ENCODE data around the gene RAPH1. TPM values are rescaled to one million over a fixed set of nuclear protein-coding genes. Genes with fewer than 3 reads are reported as not detected.
A peak's percentile ranks its signal among the peaks of the same experiment; 100 is the strongest.

RAPH1 gene, protein sequence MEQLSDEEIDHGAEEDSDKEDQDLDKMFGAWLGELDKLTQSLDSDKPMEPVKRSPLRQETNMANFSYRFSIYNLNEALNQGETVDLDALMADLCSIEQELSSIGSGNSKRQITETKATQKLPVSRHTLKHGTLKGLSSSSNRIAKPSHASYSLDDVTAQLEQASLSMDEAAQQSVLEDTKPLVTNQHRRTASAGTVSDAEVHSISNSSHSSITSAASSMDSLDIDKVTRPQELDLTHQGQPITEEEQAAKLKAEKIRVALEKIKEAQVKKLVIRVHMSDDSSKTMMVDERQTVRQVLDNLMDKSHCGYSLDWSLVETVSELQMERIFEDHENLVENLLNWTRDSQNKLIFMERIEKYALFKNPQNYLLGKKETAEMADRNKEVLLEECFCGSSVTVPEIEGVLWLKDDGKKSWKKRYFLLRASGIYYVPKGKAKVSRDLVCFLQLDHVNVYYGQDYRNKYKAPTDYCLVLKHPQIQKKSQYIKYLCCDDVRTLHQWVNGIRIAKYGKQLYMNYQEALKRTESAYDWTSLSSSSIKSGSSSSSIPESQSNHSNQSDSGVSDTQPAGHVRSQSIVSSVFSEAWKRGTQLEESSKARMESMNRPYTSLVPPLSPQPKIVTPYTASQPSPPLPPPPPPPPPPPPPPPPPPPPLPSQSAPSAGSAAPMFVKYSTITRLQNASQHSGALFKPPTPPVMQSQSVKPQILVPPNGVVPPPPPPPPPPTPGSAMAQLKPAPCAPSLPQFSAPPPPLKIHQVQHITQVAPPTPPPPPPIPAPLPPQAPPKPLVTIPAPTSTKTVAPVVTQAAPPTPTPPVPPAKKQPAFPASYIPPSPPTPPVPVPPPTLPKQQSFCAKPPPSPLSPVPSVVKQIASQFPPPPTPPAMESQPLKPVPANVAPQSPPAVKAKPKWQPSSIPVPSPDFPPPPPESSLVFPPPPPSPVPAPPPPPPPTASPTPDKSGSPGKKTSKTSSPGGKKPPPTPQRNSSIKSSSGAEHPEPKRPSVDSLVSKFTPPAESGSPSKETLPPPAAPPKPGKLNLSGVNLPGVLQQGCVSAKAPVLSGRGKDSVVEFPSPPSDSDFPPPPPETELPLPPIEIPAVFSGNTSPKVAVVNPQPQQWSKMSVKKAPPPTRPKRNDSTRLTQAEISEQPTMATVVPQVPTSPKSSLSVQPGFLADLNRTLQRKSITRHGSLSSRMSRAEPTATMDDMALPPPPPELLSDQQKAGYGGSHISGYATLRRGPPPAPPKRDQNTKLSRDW
- polyA plus RNA-seq (13.9 and 17.9 TPM in 2 replicates), polyA minus RNA-seq (54.5 and 79.4 TPM in 2 replicates)

DNA sequence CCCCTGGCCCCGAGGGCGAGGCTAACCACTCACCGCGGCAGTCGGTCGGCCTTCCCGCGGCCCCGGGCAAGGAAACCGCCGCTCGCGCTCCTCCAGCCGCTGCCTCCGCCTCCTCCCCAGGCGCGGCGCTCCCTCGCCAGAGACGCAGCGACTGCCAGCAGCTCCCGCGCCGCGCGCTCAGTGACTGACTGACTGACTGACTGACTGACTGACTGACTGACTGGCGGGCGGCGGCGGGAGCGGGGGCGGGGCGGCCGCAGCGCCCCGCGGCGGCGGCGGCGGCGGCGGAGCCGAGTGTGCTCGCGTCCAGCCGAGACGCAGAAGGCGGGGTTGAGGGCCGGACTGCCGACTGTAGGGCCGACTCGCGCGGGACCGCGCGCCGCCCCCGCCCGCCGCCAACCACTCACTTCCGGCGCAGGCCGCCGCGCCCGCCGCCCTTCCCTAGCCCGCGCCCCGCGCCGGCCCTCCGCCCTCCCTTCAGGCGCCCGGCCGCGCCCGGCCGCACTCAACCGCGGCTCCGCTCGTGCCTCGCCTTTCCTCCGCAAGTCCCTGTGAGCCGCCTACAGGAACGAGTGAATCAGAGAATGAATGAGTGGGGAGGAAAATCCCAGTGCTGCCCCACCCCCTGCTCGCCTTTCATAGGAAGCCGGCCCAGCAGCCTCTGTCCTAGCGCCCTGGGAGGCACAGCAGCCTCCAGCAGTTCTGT is at the start of gene RAPH1:
Gene RAPH1, minus strand, starts transcription at position 224 of the 706 bp plus-strand sequence. CDS start 39,948 bp downstream, outside the sequence.
- Histone ChIP-seq H3K9me2 (ENCODE audit: insufficient read depth, low read length) (no peaks in the 10 kb centered on the region), H3K36me3 (ENCODE audit: insufficient read depth, low read length) (no peaks in the 10 kb centered on the region), H3K27me3 (ENCODE audit: insufficient read depth, low read depth, low read length) (no peaks in the 10 kb centered on the region), H3K27ac (ENCODE audit: low read length) (peak within 1 kb of the TSS; percentile 89), H3K4me3 (ENCODE audit: low read length) (peak within 1 kb of the TSS; percentile 96), H2AFZ (ENCODE audit: low read depth, low read length) (peak within 1 kb of the TSS; percentile 79), H3K9ac (ENCODE audit: low read length) (peak within 1 kb of the TSS; percentile 95), H3F3A (ENCODE audit: insufficient read depth, low read length, poor library complexity, severe bottlenecking) (peaks cover 4% of the 10 kb centered on the region), H3K9me3 (ENCODE audit: low read length) (no peaks in the 10 kb centered on the region), H3K79me2 (replicated peaks; ENCODE audit: insufficient read depth, low read length) (peaks cover 33% of the 10 kb centered on the region), H3K4me2 (ENCODE audit: low read length) (peak within 1 kb of the TSS; percentile 79), H4K20me1 (ENCODE audit: insufficient read depth) (peaks cover 7% of the 10 kb centered on the region)
- TF ChIP-seq RAD21 (conservative IDR thresholded peaks at IDR 0.05) (peak; percentile 6), POLR2AphosphoS5 (IDR thresholded peaks at IDR 0.05) (peak; percentile 64), EP300 (conservative IDR thresholded peaks at IDR 0.05; ENCODE audit: poor library complexity, severe bottlenecking) (peak; percentile 73), TAF1 (IDR thresholded peaks at IDR 0.05; ENCODE audit: low read depth) (peak; percentile 61), MXI1 (conservative IDR thresholded peaks at IDR 0.05; ENCODE audit: poor library complexity, severe bottlenecking) (peak; percentile 39), SMC3 (conservative IDR thresholded peaks at IDR 0.05; ENCODE audit: poor library complexity) (peak; percentile 24), EZH2 (IDR thresholded peaks at IDR 0.05; ENCODE audit: borderline replicate concordance, insufficient read depth, low read length, poor library complexity, severe bottlenecking) (no peak)
- TF ChIP-seq, protein P1, sequence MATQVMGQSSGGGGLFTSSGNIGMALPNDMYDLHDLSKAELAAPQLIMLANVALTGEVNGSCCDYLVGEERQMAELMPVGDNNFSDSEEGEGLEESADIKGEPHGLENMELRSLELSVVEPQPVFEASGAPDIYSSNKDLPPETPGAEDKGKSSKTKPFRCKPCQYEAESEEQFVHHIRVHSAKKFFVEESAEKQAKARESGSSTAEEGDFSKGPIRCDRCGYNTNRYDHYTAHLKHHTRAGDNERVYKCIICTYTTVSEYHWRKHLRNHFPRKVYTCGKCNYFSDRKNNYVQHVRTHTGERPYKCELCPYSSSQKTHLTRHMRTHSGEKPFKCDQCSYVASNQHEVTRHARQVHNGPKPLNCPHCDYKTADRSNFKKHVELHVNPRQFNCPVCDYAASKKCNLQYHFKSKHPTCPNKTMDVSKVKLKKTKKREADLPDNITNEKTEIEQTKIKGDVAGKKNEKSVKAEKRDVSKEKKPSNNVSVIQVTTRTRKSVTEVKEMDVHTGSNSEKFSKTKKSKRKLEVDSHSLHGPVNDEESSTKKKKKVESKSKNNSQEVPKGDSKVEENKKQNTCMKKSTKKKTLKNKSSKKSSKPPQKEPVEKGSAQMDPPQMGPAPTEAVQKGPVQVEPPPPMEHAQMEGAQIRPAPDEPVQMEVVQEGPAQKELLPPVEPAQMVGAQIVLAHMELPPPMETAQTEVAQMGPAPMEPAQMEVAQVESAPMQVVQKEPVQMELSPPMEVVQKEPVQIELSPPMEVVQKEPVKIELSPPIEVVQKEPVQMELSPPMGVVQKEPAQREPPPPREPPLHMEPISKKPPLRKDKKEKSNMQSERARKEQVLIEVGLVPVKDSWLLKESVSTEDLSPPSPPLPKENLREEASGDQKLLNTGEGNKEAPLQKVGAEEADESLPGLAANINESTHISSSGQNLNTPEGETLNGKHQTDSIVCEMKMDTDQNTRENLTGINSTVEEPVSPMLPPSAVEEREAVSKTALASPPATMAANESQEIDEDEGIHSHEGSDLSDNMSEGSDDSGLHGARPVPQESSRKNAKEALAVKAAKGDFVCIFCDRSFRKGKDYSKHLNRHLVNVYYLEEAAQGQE (IDR thresholded peaks at IDR 0.05; ENCODE audit: borderline replicate concordance): peak; percentile 43
- TF ChIP-seq, protein P2, sequence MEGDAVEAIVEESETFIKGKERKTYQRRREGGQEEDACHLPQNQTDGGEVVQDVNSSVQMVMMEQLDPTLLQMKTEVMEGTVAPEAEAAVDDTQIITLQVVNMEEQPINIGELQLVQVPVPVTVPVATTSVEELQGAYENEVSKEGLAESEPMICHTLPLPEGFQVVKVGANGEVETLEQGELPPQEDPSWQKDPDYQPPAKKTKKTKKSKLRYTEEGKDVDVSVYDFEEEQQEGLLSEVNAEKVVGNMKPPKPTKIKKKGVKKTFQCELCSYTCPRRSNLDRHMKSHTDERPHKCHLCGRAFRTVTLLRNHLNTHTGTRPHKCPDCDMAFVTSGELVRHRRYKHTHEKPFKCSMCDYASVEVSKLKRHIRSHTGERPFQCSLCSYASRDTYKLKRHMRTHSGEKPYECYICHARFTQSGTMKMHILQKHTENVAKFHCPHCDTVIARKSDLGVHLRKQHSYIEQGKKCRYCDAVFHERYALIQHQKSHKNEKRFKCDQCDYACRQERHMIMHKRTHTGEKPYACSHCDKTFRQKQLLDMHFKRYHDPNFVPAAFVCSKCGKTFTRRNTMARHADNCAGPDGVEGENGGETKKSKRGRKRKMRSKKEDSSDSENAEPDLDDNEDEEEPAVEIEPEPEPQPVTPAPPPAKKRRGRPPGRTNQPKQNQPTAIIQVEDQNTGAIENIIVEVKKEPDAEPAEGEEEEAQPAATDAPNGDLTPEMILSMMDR (IDR thresholded peaks at IDR 0.05; ENCODE audit: poor library complexity, severe bottlenecking): peak; percentile 20
